ENCODE data around the gene PCGF6. TPM values are rescaled to one million over a fixed set of nuclear protein-coding genes. Genes with fewer than 3 reads are reported as not detected.

The PCGF6 gene
- total RNA-seq, 4 donors from 2014 or later = 10.7 to 19.0 (median 15.8) TPM

GRCh38 chr10:103273041-103273441 is 77.9 kb downstream of the PCGF6 start:
- TF ChIP-seq CTCF (IDR thresholded peaks at IDR 0.05; ENCODE audit: low read depth) = no peak

GRCh38 chr10:103265717-103266329 is 85.1 kb downstream of the PCGF6 start:
- no peak for TF ChIP-seq CTCF (IDR thresholded peaks at IDR 0.05; ENCODE audit: low read depth)

- no peak for TF ChIP-seq CTCF (IDR thresholded peaks at IDR 0.05; ENCODE audit: low read depth)
These were observed 88.7 kb downstream of the PCGF6 start for GRCh38 chr10:103262229-103262628.

GRCh38 chr10:103259989-103260388 is 91.0 kb downstream of the PCGF6 start:
- no peak for TF ChIP-seq CTCF (IDR thresholded peaks at IDR 0.05; ENCODE audit: low read depth)

- TF ChIP-seq CTCF (IDR thresholded peaks at IDR 0.05; ENCODE audit: low read depth) = no peak
These were observed 93.1 kb downstream of the PCGF6 start for GRCh38 chr10:103257812-103258211.

GRCh38 chr10:103256613-103257012 is 94.3 kb downstream of the PCGF6 start:
- no peak for TF ChIP-seq CTCF (IDR thresholded peaks at IDR 0.05; ENCODE audit: low read depth)

GRCh38 chr10:103254538-103255325 is 96.2 kb downstream of the PCGF6 start:
- TF ChIP-seq CTCF (IDR thresholded peaks at IDR 0.05; ENCODE audit: low read depth) = no peak
